HepG2 (cell line): ENCODE measurements around the gene SHROOM2. TPM values are rescaled to one million over a fixed set of nuclear protein-coding genes. Genes with fewer than 3 reads are reported as not detected.

Experiments used
- ATAC-seq: fragments of 200-7000 bp; cut with Tn5 transposase; 3 replicates; pipeline ENCODE4 v1.9.1; 2020; ENCODE audit warnings: mild to moderate bottlenecking, moderate library complexity
- BruUV-seq: library from RNA; stranded (reverse); fragments of 400-500 nt; replicated peaks from 2 replicates; lab custom pipeline; 2021; lab: Mats Ljungman, UMichigan
- CTCF ChIA-PET: fragments of 300-600 bp; formaldehyde crosslinking; extraction: SDS; loops from one replicate; lab custom pipeline; 2021; ENCODE audit warnings: low total read pairs, inconsistent platforms, low intra/inter-chr PET ratio; lab: Yijun Ruan, JAX
- POLR2A ChIA-PET: fragments of 350-600 bp; sonication (Branson Sonifier 250); formaldehyde crosslinking; loops from one replicate; lab custom pipeline; 2020; ENCODE audit warnings: antibody characterized with exemption, inconsistent platforms; lab: Yijun Ruan, JAX
- DNase-seq: peaks from one replicate; pipeline ENCODE4 v3.0.0-alpha.2; 2015; ENCODE audit warnings: low spot score
- FAIRE-seq: peaks from 3 replicates; lab custom pipeline; 2011; peaks lifted over from hg19 to GRCh38; lab: Jason Lieb, UNC
- H2AFZ ChIP-seq: one replicate; pipeline ENCODE4 v1.6.1; 2011; ENCODE audit warnings: low read length, inconsistent platforms
- H3K27ac ChIP-seq: fragments of 300-600 bp; 3 replicates; pipeline ENCODE4 v1.8.0; 2011; ENCODE audit warnings: mixed run types, mild to moderate bottlenecking, mixed read lengths, low read length, inconsistent platforms; ENCODE audit not compliant: insufficient read depth; ENCODE audit errors: extremely low read length
- H3K27me3 ChIP-seq, 2 experiments: fragments of 200-600 bp in 1 of 2; 2 replicates in 1 of 2; 3 replicates in 1 of 2; pipeline versions ENCODE4 v1.6.0 to v1.8.0; 2011; ENCODE audit warnings: low read length in 2 of 2, mild to moderate bottlenecking in 2 of 2, moderate library complexity in 2 of 2, inconsistent platforms in 1 of 2; ENCODE audit not compliant: insufficient read depth in 2 of 2, control insufficient read depth in 1 of 2
- H3K36me3 ChIP-seq, 2 experiments: fragments of 200-600 bp in 1 of 2; replicated peaks in 1 of 2; 2 replicates in 1 of 2; 3 replicates in 1 of 2; pipeline versions ENCODE4 v1.5.1 to v1.8.0; 2011; ENCODE audit warnings: low read length in 2 of 2, inconsistent platforms in 1 of 2; ENCODE audit not compliant: insufficient read depth in 2 of 2, control insufficient read depth in 1 of 2
- H3K4me1 ChIP-seq: 2 replicates; pipeline ENCODE4 v1.5.1; 2012; ENCODE audit warnings: low read length, inconsistent platforms; ENCODE audit not compliant: insufficient read depth
- H3K4me2 ChIP-seq: 2 replicates; pipeline ENCODE4 v1.6.0; 2011; ENCODE audit warnings: low read depth, low read length, inconsistent platforms
- H3K4me3 ChIP-seq, 3 experiments: fragments of 200-600 bp in 1 of 3; sonication (generic), shearing (Covaris generic) in 1 of 3; replicated peaks in 1 of 3; 2 replicates each; pipeline ENCODE4 v1.5.1; 2011 to 2016; ENCODE audit warnings: low read length in 3 of 3, inconsistent platforms in 2 of 3, low read depth in 2 of 3, mild to moderate bottlenecking in 2 of 3, control low read depth in 1 of 3, mixed read lengths in 1 of 3; ENCODE audit not compliant: insufficient read depth in 1 of 3
- H3K79me2 ChIP-seq: one replicate; pipeline ENCODE4 v1.6.1; 2011; ENCODE audit warnings: low read length, inconsistent platforms; ENCODE audit not compliant: insufficient read depth
- H3K9ac ChIP-seq: 2 replicates; pipeline ENCODE4 v1.6.0; 2011; ENCODE audit warnings: mild to moderate bottlenecking, low read depth, low read length, inconsistent platforms; ENCODE audit not compliant: insufficient read depth
- H3K9me3 ChIP-seq: 2 replicates; pipeline ENCODE4 v1.5.1; 2012; ENCODE audit warnings: mild to moderate bottlenecking, low read length
- H4K20me1 ChIP-seq: 2 replicates; pipeline ENCODE4 v1.6.0; 2011; ENCODE audit warnings: inconsistent platforms, mild to moderate bottlenecking, low read length, moderate library complexity; ENCODE audit not compliant: insufficient read depth
- ATF1 ChIP-seq: IDR thresholded peaks from 2 replicates; pipeline ENCODE4 v1.6.1; 2016; ENCODE audit warnings: mild to moderate bottlenecking, control low read depth
- GZF1 ChIP-seq: sonication (generic); formaldehyde crosslinking; IDR thresholded peaks from 2 replicates; pipeline ENCODE4 v1.5.1; 2020; ENCODE audit warnings: mild to moderate bottlenecking, missing genetic modification reagents
- HNF4G ChIP-seq, 2 experiments: sonication (generic) in 1 of 2; formaldehyde crosslinking in 1 of 2; IDR thresholded peaks; 2 replicates each; pipeline versions ENCODE4 v1.4.0 to v1.6.1; 2011 to 2020; ENCODE audit warnings: borderline replicate concordance in 2 of 2, low read depth in 2 of 2, mild to moderate bottlenecking in 2 of 2, low read length in 1 of 2, missing genetic modification reagents in 1 of 2, moderate library complexity in 1 of 2
- MBD4 ChIP-seq: IDR thresholded peaks from 2 replicates; pipeline ENCODE4 v1.6.1; 2012; ENCODE audit warnings: low read length, inconsistent platforms, borderline replicate concordance
- RFX5 ChIP-seq: IDR thresholded peaks from 2 replicates; pipeline ENCODE4 v1.6.1; 2011; ENCODE audit warnings: low read depth, low read length, improper control_type of control experiment
- U2AF2 ChIP-seq: fragments of 200-400 bp; formaldehyde crosslinking; IDR thresholded peaks from 2 replicates; pipeline ENCODE4 v1.6.1; 2017; ENCODE audit warnings: low read depth, mild to moderate bottlenecking, low read length
- ZNF629 ChIP-seq: sonication (generic); formaldehyde crosslinking; conservative IDR thresholded peaks from 2 replicates; pipeline ENCODE4 v1.5.0; 2020; ENCODE audit warnings: missing genetic modification reagents
- WGBS: methylation state at CpG from one replicate; pipeline ENCODE4 v1.1.6; 2017; ENCODE audit warnings: low lambda C conversion rate; 5-methylcytosine and 5-hydroxymethylcytosine counted together
- in situ Hi-C: cut with HindIII; loops from 2 replicates; pipeline ENCODE4 v1.10.0; 2017; ENCODE audit warnings: low pct_unique_long_range_greater_than_20kb; ENCODE audit not compliant: extremely low pct_ligation_motif_present
- intact Hi-C: fragments of 100-400 bp; cut with micrococcal nuclease; formaldehyde crosslinking; loops from one replicate; pipeline ENCODE4 v1.10.0; 2022; ENCODE audit not compliant: unreplicated experiment
- polyA plus RNA-seq, 8 experiments: library from polyadenylated mRNA; depleted of rRNA in 3 of 8; stranded (reverse) in 7 of 8; unstranded in 1 of 8; fragments of >200 nt; fragmentation: Illumina TruSeq in 4 of 8; extraction: Trizol in 4 of 8; gene quantifications; 2 replicates each; pipeline versions ENCODE4 v1.2.1 to v1.2.3, GENCODE V29; 2011 to 2016; ENCODE audit warnings: low read depth in 4 of 8, missing spikeins in 1 of 8, mixed read lengths in 1 of 8; ENCODE audit not compliant: insufficient read depth in 1 of 8
- total RNA-seq, 5 experiments: library from RNA; depleted of rRNA; stranded (reverse); fragments of >200 nt; fragmentation: Illumina TruSeq; extraction: Trizol; gene quantifications; 2 replicates each; pipeline ENCODE4 v1.2.3, GENCODE V29; 2016; ENCODE audit warnings: low read depth in 1 of 5
- TF ChIP-seq, protein P1 (sequence below), 2 experiments: fragments of 450-650 bp in 1 of 2; sonication (generic) in 1 of 2; formaldehyde crosslinking in 1 of 2; IDR thresholded peaks; 2 replicates each; pipeline versions ENCODE4 v1.6.1 to v1.8.0; 2016 to 2022; ENCODE audit warnings: antibody characterized with exemption in 1 of 2, mild to moderate bottlenecking in 1 of 2, missing genetic modification reagents in 1 of 2
- TF ChIP-seq, protein P2 (sequence below): sonication (generic); formaldehyde crosslinking; IDR thresholded peaks from 2 replicates; pipeline ENCODE4 v1.5.1; 2020; ENCODE audit warnings: mild to moderate bottlenecking, missing genetic modification reagents, moderate library complexity

Gene SHROOM2
- total and polyA plus RNA-seq, 2 of the 13 experiments (the other 11 are each of a cell fraction or from before 2014, with no cell fraction given) = 0.92 to 1.4 TPM

DNA sequence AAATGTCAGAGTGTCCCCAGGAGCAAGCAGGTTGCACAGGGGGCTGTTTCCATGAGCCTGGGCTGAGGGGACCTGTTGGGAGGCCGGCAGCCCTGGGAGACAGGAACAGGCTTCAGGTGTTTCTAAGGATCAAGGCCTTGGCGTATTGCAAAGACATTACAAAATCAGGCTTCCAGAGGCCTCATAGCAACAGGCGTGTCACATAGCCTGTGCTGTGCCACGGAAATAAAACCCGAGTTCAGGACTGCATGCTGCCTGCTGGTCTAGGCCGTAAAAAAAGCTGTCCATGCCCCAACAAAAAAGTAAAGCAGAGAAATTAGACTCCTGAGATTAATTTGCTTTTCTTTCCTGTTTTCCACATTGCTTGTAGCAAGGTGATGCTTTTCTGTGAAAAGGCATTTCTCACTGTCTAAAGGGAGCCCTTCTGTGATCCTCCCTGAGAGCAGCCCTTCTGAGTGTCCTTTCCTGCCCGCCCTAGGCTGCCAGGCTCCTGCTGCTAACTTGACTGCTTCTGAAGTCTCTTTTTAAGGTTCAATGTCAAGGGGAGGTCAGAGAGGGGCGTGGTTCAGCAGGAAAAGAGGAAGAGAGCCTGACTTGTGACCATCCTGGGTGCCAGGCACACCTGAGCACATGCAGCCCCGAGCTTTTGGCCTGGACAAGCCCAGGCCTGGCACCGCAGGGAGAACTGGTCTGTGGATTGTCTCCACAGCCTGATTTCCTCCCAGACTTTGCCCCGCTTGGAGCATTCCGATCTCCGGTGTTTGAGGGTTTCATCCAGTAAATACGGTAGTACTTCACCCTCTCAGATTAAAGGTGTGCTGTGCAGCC is 21.3 kb downstream of the SHROOM2 start:
- Histone ChIP-seq H3K4me3 (no peak overlapping the region), H3K36me3 (no peaks in the 10 kb centered on the region), H3K4me1 (peaks cover 19% of the 10 kb centered on the region), H3K4me2 (peak overlapping the region; percentile 32; the same call in 1 of the 2 replicates), H3K9me3 (no peaks in the 10 kb centered on the region), H3K27ac (peak overlapping the region; percentile 29), H3K9ac (peak overlapping the region; percentile 31; the same call in 1 of the 2 replicates), H2AFZ (no peak overlapping the region), H3K79me2 (no peaks in the 10 kb centered on the region), H3K27me3 (no peaks in the 10 kb centered on the region), H4K20me1 (no peaks in the 10 kb centered on the region)
- ATAC-seq (peak; percentile 80), FAIRE-seq (peak; percentile 84), DNase-seq (no peak)
- intact Hi-C loops = no loop called here
- ChIA-PET POLR2A (no interaction called here), CTCF (no interaction called here)
- WGBS = no CpG with 5 or more reads among the region's 14 CpGs
- no TSS peak for BruUV-seq
- in situ Hi-C loops = no loop called here
- TF ChIP-seq, protein P1, sequence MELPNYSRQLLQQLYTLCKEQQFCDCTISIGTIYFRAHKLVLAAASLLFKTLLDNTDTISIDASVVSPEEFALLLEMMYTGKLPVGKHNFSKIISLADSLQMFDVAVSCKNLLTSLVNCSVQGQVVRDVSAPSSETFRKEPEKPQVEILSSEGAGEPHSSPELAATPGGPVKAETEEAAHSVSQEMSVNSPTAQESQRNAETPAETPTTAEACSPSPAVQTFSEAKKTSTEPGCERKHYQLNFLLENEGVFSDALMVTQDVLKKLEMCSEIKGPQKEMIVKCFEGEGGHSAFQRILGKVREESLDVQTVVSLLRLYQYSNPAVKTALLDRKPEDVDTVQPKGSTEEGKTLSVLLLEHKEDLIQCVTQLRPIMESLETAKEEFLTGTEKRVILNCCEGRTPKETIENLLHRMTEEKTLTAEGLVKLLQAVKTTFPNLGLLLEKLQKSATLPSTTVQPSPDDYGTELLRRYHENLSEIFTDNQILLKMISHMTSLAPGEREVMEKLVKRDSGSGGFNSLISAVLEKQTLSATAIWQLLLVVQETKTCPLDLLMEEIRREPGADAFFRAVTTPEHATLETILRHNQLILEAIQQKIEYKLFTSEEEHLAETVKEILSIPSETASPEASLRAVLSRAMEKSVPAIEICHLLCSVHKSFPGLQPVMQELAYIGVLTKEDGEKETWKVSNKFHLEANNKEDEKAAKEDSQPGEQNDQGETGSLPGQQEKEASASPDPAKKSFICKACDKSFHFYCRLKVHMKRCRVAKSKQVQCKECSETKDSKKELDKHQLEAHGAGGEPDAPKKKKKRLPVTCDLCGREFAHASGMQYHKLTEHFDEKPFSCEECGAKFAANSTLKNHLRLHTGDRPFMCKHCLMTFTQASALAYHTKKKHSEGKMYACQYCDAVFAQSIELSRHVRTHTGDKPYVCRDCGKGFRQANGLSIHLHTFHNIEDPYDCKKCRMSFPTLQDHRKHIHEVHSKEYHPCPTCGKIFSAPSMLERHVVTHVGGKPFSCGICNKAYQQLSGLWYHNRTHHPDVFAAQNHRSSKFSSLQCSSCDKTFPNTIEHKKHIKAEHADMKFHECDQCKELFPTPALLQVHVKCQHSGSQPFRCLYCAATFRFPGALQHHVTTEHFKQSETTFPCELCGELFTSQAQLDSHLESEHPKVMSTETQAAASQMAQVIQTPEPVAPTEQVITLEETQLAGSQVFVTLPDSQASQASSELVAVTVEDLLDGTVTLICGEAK (IDR thresholded peaks at IDR 0.05) = no peak
- TF ChIP-seq, protein P1 (CRISPR knock-in tag; IDR thresholded peaks at IDR 0.05) = no peak
- peak; percentile 96 for TF ChIP-seq RFX5
- TF ChIP-seq, protein P2, sequence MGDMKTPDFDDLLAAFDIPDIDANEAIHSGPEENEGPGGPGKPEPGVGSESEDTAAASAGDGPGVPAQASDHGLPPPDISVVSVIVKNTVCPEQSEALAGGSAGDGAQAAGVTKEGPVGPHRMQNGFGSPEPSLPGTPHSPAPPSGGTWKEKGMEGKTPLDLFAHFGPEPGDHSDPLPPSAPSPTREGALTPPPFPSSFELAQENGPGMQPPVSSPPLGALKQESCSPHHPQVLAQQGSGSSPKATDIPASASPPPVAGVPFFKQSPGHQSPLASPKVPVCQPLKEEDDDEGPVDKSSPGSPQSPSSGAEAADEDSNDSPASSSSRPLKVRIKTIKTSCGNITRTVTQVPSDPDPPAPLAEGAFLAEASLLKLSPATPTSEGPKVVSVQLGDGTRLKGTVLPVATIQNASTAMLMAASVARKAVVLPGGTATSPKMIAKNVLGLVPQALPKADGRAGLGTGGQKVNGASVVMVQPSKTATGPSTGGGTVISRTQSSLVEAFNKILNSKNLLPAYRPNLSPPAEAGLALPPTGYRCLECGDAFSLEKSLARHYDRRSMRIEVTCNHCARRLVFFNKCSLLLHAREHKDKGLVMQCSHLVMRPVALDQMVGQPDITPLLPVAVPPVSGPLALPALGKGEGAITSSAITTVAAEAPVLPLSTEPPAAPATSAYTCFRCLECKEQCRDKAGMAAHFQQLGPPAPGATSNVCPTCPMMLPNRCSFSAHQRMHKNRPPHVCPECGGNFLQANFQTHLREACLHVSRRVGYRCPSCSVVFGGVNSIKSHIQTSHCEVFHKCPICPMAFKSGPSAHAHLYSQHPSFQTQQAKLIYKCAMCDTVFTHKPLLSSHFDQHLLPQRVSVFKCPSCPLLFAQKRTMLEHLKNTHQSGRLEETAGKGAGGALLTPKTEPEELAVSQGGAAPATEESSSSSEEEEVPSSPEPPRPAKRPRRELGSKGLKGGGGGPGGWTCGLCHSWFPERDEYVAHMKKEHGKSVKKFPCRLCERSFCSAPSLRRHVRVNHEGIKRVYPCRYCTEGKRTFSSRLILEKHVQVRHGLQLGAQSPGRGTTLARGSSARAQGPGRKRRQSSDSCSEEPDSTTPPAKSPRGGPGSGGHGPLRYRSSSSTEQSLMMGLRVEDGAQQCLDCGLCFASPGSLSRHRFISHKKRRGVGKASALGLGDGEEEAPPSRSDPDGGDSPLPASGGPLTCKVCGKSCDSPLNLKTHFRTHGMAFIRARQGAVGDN (CRISPR knock-in tag) = 0 out of 2 replicates have a peak, but pooled peaks have one; percentile 9
- TF ChIP-seq U2AF2 = no peak
- TF ChIP-seq HNF4G (IDR thresholded peaks at IDR 0.05; ENCODE audit: borderline replicate concordance, low read depth, low read length) = peak; percentile 18; the same call in 1 of the 2 replicates
- TF ChIP-seq HNF4G (CRISPR knock-in tag; IDR thresholded peaks at IDR 0.05; ENCODE audit: borderline replicate concordance, low read depth) = no peak
- no peak for TF ChIP-seq ZNF629 (CRISPR knock-in tag)
- TF ChIP-seq MBD4 = no peak
- peak; percentile 99 for TF ChIP-seq GZF1 (CRISPR knock-in tag)
- no peak for TF ChIP-seq ATF1 (CRISPR knock-in tag)
